Measurements from ENCODE around the gene KIAA1755. TPM values are rescaled to one million over a fixed set of nuclear protein-coding genes. Genes with fewer than 3 reads are reported as not detected.

The KIAA1755 gene
- not detected for total RNA-seq

- H3K4me3 Mint-ChIP-seq: no peak within 1 kb of the TSS
- no peaks in the 10 kb centered on the region for H3K4me1 Mint-ChIP-seq
Observed at GRCh38 chr20:38260378-38261053, at the start of gene KIAA1755. Gene KIAA1755, minus strand, starts transcription at chr20:38260735. Its CDS starts 235 bp downstream, at chr20:38260500.

GRCh38 chr20:38308447-38308846 is 47.9 kb upstream of the KIAA1755 start:
- Mint-ChIP-seq H3K9me3 (no peaks in the 10 kb centered on the region), H3K27ac (no peak overlapping the region), H3K36me3 (ENCODE audit: low read depth) (no peaks in the 10 kb centered on the region), H3K4me1 (peaks cover 4% of the 10 kb centered on the region), H3K27me3 (peaks cover 31% of the 10 kb centered on the region), H3K4me3 (no peak overlapping the region)
- no peak for ATAC-seq (replicated peaks)

More at GRCh38 chr20:38260378-38261053, at the start of gene KIAA1755:
- ATAC-seq (replicated peaks): no peak
- H3K9me3 Mint-ChIP-seq: no peaks in the 10 kb centered on the region
- H3K27me3 Mint-ChIP-seq: peaks cover 58% of the 10 kb centered on the region
- H3K27ac Mint-ChIP-seq: no peak within 1 kb of the TSS
- H3K36me3 Mint-ChIP-seq (ENCODE audit: low read depth): no peaks in the 10 kb centered on the region

- no peak overlapping the region for H3K4me3 Mint-ChIP-seq
- peaks cover 35% of the 10 kb centered on the region for H3K27me3 Mint-ChIP-seq
- no peaks in the 10 kb centered on the region for H3K9me3 Mint-ChIP-seq
- no peak overlapping the region for H3K27ac Mint-ChIP-seq
- H3K36me3 Mint-ChIP-seq (ENCODE audit: low read depth): no peaks in the 10 kb centered on the region
- no peak for ATAC-seq (replicated peaks)
- peaks cover 4% of the 10 kb centered on the region for H3K4me1 Mint-ChIP-seq
Observed at GRCh38 chr20:38308047-38308438, 47.5 kb upstream of the KIAA1755 start.

- peaks cover 4% of the 10 kb centered on the region for H3K4me1 Mint-ChIP-seq
- no peak for ATAC-seq (replicated peaks)
- no peaks in the 10 kb centered on the region for H3K36me3 Mint-ChIP-seq (ENCODE audit: low read depth)
- H3K27ac Mint-ChIP-seq: no peak overlapping the region
- H3K4me3 Mint-ChIP-seq: no peak overlapping the region
- H3K27me3 Mint-ChIP-seq: peaks cover 39% of the 10 kb centered on the region
- H3K9me3 Mint-ChIP-seq: no peaks in the 10 kb centered on the region
Observed at GRCh38 chr20:38307371-38308046, 47.0 kb upstream of the KIAA1755 start.

GRCh38 chr20:38306379-38306778 is 45.8 kb upstream of the KIAA1755 start:
- ATAC-seq (replicated peaks): no peak
- H3K27me3 Mint-ChIP-seq: peaks cover 44% of the 10 kb centered on the region
- no peaks in the 10 kb centered on the region for H3K9me3 Mint-ChIP-seq
- H3K4me3 Mint-ChIP-seq: no peak overlapping the region
- H3K27ac Mint-ChIP-seq: no peak overlapping the region
- H3K36me3 Mint-ChIP-seq (ENCODE audit: low read depth): no peaks in the 10 kb centered on the region
- peaks cover 4% of the 10 kb centered on the region for H3K4me1 Mint-ChIP-seq

- peaks cover 4% of the 10 kb centered on the region for H3K4me1 Mint-ChIP-seq
- peaks cover 43% of the 10 kb centered on the region for H3K27me3 Mint-ChIP-seq
- no peak overlapping the region for H3K4me3 Mint-ChIP-seq
- H3K36me3 Mint-ChIP-seq (ENCODE audit: low read depth): no peaks in the 10 kb centered on the region
- H3K27ac Mint-ChIP-seq: no peak overlapping the region
- no peak for ATAC-seq (replicated peaks)
- no peaks in the 10 kb centered on the region for H3K9me3 Mint-ChIP-seq
Observed at GRCh38 chr20:38305541-38305940, 45.0 kb upstream of the KIAA1755 start.

GRCh38 chr20:38304845-38305447 is 44.4 kb upstream of the KIAA1755 start:
- ATAC-seq (replicated peaks): no peak
- peaks cover 44% of the 10 kb centered on the region for H3K27me3 Mint-ChIP-seq
- no peak overlapping the region for H3K4me3 Mint-ChIP-seq
- no peaks in the 10 kb centered on the region for H3K9me3 Mint-ChIP-seq
- H3K4me1 Mint-ChIP-seq: peaks cover 4% of the 10 kb centered on the region
- no peaks in the 10 kb centered on the region for H3K36me3 Mint-ChIP-seq (ENCODE audit: low read depth)
- no peak overlapping the region for H3K27ac Mint-ChIP-seq

- ATAC-seq (replicated peaks): no peak
- H3K4me1 Mint-ChIP-seq: peaks cover 4% of the 10 kb centered on the region
- no peak within 1 kb of the TSS for H3K4me3 Mint-ChIP-seq
- no peaks in the 10 kb centered on the region for H3K9me3 Mint-ChIP-seq
- peaks cover 44% of the 10 kb centered on the region for H3K27me3 Mint-ChIP-seq
- no peaks in the 10 kb centered on the region for H3K36me3 Mint-ChIP-seq (ENCODE audit: low read depth)
- H3K27ac Mint-ChIP-seq: no peak within 1 kb of the TSS
Observed at GRCh38 chr20:38303908-38304379, 43.4 kb upstream of the KIAA1755 start, which contains the start of gene BPI. Gene BPI, plus strand, starts transcription at chr20:38304156. Its CDS starts 68 bp downstream, at chr20:38304224.

- Mint-ChIP-seq H3K9me3 (no peaks in the 10 kb centered on the region), H3K27ac (no peak overlapping the region), H3K4me1 (peaks cover 4% of the 10 kb centered on the region), H3K36me3 (ENCODE audit: low read depth) (no peaks in the 10 kb centered on the region), H3K4me3 (no peak overlapping the region), H3K27me3 (peaks cover 44% of the 10 kb centered on the region)
- no peak for ATAC-seq (replicated peaks)
Observed at GRCh38 chr20:38302786-38303185, 42.3 kb upstream of the KIAA1755 start.

GRCh38 chr20:38301309-38301708 is 40.8 kb upstream of the KIAA1755 start:
- no peak overlapping the region for H3K4me3 Mint-ChIP-seq
- H3K36me3 Mint-ChIP-seq (ENCODE audit: low read depth): no peaks in the 10 kb centered on the region
- no peaks in the 10 kb centered on the region for H3K9me3 Mint-ChIP-seq
- ATAC-seq (replicated peaks): peak; percentile 35
- no peak overlapping the region for H3K27ac Mint-ChIP-seq
- peaks cover 40% of the 10 kb centered on the region for H3K27me3 Mint-ChIP-seq
- peaks cover 4% of the 10 kb centered on the region for H3K4me1 Mint-ChIP-seq

GRCh38 chr20:38300438-38300837 is 39.9 kb upstream of the KIAA1755 start:
- Mint-ChIP-seq H3K27me3 (peaks cover 36% of the 10 kb centered on the region), H3K9me3 (no peaks in the 10 kb centered on the region), H3K27ac (no peak overlapping the region), H3K36me3 (ENCODE audit: low read depth) (no peaks in the 10 kb centered on the region), H3K4me1 (peaks cover 4% of the 10 kb centered on the region), H3K4me3 (no peak overlapping the region)
- no peak for ATAC-seq (replicated peaks)

GRCh38 chr20:38299963-38300362 is 39.4 kb upstream of the KIAA1755 start:
- Mint-ChIP-seq H3K4me3 (no peak overlapping the region), H3K27ac (no peak overlapping the region), H3K27me3 (peaks cover 36% of the 10 kb centered on the region), H3K9me3 (no peaks in the 10 kb centered on the region), H3K36me3 (ENCODE audit: low read depth) (no peaks in the 10 kb centered on the region), H3K4me1 (peaks cover 4% of the 10 kb centered on the region)
- ATAC-seq (replicated peaks): no peak

- H3K36me3 Mint-ChIP-seq (ENCODE audit: low read depth): no peaks in the 10 kb centered on the region
- H3K4me3 Mint-ChIP-seq: no peak overlapping the region
- H3K9me3 Mint-ChIP-seq: no peaks in the 10 kb centered on the region
- no peak overlapping the region for H3K27ac Mint-ChIP-seq
- no peak for ATAC-seq (replicated peaks)
- H3K27me3 Mint-ChIP-seq: peaks cover 29% of the 10 kb centered on the region
- no peaks in the 10 kb centered on the region for H3K4me1 Mint-ChIP-seq
Observed at GRCh38 chr20:38298768-38299288, 38.3 kb upstream of the KIAA1755 start.

- ATAC-seq (replicated peaks): no peak
- Mint-ChIP-seq H3K9me3 (no peaks in the 10 kb centered on the region), H3K27me3 (peaks cover 28% of the 10 kb centered on the region), H3K4me3 (no peak overlapping the region), H3K36me3 (ENCODE audit: low read depth) (no peaks in the 10 kb centered on the region), H3K27ac (no peak overlapping the region), H3K4me1 (no peaks in the 10 kb centered on the region)
Observed at GRCh38 chr20:38297916-38298674, 37.6 kb upstream of the KIAA1755 start.

Data from activated T-helper 17 cell treated with anti-CD3 and anti-CD28 coated beads, Interleukin-2, amount 50 U/mL, for 72 hours (primary cell).